ENCODE results near the gene DENND5B. TPM values are rescaled to one million over a fixed set of nuclear protein-coding genes. Genes with fewer than 3 reads are reported as not detected.

DENND5B gene
- total RNA-seq, 4 donors from 2014 or later: 32.2 to 59.2 (median 57.2) TPM

DNA sequence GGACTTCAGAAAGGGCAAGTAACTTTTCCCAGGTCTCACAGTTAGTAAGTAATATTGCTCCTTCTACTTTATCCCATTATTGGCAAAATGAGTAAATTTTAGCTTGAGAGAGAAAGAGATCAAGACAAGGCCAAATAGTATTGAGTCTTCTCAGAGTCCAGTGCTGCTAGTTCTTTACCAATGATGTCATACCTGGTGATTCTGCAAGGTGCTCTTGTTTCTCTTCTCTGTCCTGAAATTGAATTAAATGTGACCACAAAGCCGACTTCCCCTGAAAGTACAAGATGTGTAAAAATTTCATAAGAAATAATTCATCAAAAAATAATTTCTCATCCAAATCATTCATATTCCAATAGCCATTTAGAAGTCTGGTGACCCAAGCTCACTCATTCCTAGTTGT, 167.5 kb downstream of the DENND5B start:
- no peaks in the 10 kb centered on the region for H3K9me3 ChIP-seq

GRCh38 chr12:31412292-31412801, 178.6 kb downstream of the DENND5B start:
- DNase-seq: no peak
- Histone ChIP-seq H3K27ac (no peak overlapping the region), H3K27me3 (no peaks in the 10 kb centered on the region), H3K9me3 (no peaks in the 10 kb centered on the region), H3K4me3 (no peak overlapping the region), H3K4me1 (peaks cover 0 to under 1% (median 0%) of the 10 kb centered on the region in 4 donors), H3K36me3 (peaks cover 0 to 43% (median 0%) of the 10 kb centered on the region in 3 donors)
- TF ChIP-seq, protein P1, sequence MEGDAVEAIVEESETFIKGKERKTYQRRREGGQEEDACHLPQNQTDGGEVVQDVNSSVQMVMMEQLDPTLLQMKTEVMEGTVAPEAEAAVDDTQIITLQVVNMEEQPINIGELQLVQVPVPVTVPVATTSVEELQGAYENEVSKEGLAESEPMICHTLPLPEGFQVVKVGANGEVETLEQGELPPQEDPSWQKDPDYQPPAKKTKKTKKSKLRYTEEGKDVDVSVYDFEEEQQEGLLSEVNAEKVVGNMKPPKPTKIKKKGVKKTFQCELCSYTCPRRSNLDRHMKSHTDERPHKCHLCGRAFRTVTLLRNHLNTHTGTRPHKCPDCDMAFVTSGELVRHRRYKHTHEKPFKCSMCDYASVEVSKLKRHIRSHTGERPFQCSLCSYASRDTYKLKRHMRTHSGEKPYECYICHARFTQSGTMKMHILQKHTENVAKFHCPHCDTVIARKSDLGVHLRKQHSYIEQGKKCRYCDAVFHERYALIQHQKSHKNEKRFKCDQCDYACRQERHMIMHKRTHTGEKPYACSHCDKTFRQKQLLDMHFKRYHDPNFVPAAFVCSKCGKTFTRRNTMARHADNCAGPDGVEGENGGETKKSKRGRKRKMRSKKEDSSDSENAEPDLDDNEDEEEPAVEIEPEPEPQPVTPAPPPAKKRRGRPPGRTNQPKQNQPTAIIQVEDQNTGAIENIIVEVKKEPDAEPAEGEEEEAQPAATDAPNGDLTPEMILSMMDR (IDR thresholded peaks at IDR 0.05): no peak
- no peak for TF ChIP-seq POLR2A (IDR thresholded peaks at IDR 0.05)

More for the DNA sequence above, 167.5 kb downstream of the DENND5B start:
- no peak for TF ChIP-seq POLR2A (IDR thresholded peaks at IDR 0.05)
- TF ChIP-seq, protein P1 (IDR thresholded peaks at IDR 0.05): no peak
- DNase-seq: no peak
- Histone ChIP-seq H3K4me3 (no peak overlapping the region), H3K36me3 (peaks cover 0 to 19% (median 0%) of the 10 kb centered on the region in 3 donors), H3K27ac (no peak overlapping the region), H3K4me1 (no peaks in the 10 kb centered on the region), H3K27me3 (no peaks in the 10 kb centered on the region)

- TF ChIP-seq, protein P1 (IDR thresholded peaks at IDR 0.05): no peak
- TF ChIP-seq POLR2A (IDR thresholded peaks at IDR 0.05): no peak
- H3K36me3 ChIP-seq: peaks cover 0 to 29% (median 0%) of the 10 kb centered on the region in 3 donors
- H3K4me3 ChIP-seq: no peak overlapping the region
- H3K9me3 ChIP-seq: no peaks in the 10 kb centered on the region
- H3K4me1 ChIP-seq: no peaks in the 10 kb centered on the region
- no peak for DNase-seq
- no peak overlapping the region for H3K27ac ChIP-seq
- H3K27me3 ChIP-seq: no peaks in the 10 kb centered on the region
Observed at GRCh38 chr12:31408763-31409162, 182.2 kb downstream of the DENND5B start.

DNA sequence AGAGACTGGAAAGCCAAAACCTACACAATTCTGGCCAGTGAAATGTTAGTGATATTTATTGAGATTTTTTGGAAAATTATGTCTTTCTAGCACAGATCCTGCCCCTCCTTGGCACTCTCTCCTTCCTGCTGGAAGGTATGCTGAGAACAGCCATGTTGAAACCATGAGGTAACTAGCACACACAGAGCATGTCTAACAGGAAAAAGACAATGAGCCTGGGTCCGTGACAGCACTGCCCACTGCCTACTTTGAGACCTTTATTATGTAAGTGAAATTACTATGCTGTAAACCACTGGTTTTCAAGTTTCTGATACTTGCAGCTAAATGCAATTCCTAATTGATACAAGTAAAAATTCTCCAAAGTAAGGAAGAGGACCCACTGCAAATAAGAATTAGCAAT, 183.4 kb downstream of the DENND5B start:
- H3K9me3 ChIP-seq: no peaks in the 10 kb centered on the region
- no peak for TF ChIP-seq POLR2A (IDR thresholded peaks at IDR 0.05)
- TF ChIP-seq, protein P1 (IDR thresholded peaks at IDR 0.05): no peak

DNA sequence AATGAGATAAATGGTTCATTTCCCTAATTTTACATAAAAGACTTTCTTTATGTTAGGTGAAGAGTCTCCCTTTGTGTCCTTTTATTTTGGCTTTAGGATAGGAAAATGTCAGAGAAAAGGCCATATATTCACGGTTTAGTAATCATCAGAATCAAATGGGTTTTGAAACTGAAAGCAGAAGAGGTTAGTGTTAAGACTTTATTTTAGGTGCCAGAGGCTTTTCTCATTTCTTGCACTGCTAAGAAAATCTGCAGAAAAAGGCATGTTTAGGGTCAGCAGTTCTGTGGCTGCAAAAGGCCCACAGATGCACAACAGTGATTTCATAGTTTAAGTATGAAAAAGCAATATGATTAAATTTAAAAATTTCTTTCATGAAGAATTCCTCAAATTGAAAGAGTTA, 184.6 kb downstream of the DENND5B start:
- H3K4me1 ChIP-seq: no peaks in the 10 kb centered on the region
- H3K36me3 ChIP-seq: peaks cover 0 to 26% (median 0%) of the 10 kb centered on the region in 3 donors
- TF ChIP-seq POLR2A (IDR thresholded peaks at IDR 0.05): no peak
- TF ChIP-seq, protein P1 (IDR thresholded peaks at IDR 0.05): no peak
- H3K27ac ChIP-seq: peak overlapping the region in 1 of 4 donors; percentile 52
- no peak for DNase-seq
- no peak overlapping the region for H3K4me3 ChIP-seq
- no peaks in the 10 kb centered on the region for H3K9me3 ChIP-seq
- no peaks in the 10 kb centered on the region for H3K27me3 ChIP-seq

More for the DNA sequence above, 183.4 kb downstream of the DENND5B start:
- no peak overlapping the region for H3K27ac ChIP-seq
- no peak overlapping the region for H3K4me3 ChIP-seq
- no peaks in the 10 kb centered on the region for H3K4me1 ChIP-seq
- peaks cover 0 to 20% (median 0%) of the 10 kb centered on the region in 3 donors for H3K36me3 ChIP-seq
- no peak for DNase-seq
- H3K27me3 ChIP-seq: no peaks in the 10 kb centered on the region

Data from Peyer's patch (tissue), 4 donors.